NOMO-1 (cell line): ENCODE measurements around the gene YTHDC2.
A peak's percentile ranks its signal among the peaks of the same experiment; 100 is the strongest.

Experiments used
- DNase-seq, 2 experiments: peaks; one replicate each; lab custom pipeline; 2025; ENCODE audit not compliant: unreplicated experiment in 2 of 2; lab: John Stamatoyannopoulos, UW

YTHDC2 gene

DNA sequence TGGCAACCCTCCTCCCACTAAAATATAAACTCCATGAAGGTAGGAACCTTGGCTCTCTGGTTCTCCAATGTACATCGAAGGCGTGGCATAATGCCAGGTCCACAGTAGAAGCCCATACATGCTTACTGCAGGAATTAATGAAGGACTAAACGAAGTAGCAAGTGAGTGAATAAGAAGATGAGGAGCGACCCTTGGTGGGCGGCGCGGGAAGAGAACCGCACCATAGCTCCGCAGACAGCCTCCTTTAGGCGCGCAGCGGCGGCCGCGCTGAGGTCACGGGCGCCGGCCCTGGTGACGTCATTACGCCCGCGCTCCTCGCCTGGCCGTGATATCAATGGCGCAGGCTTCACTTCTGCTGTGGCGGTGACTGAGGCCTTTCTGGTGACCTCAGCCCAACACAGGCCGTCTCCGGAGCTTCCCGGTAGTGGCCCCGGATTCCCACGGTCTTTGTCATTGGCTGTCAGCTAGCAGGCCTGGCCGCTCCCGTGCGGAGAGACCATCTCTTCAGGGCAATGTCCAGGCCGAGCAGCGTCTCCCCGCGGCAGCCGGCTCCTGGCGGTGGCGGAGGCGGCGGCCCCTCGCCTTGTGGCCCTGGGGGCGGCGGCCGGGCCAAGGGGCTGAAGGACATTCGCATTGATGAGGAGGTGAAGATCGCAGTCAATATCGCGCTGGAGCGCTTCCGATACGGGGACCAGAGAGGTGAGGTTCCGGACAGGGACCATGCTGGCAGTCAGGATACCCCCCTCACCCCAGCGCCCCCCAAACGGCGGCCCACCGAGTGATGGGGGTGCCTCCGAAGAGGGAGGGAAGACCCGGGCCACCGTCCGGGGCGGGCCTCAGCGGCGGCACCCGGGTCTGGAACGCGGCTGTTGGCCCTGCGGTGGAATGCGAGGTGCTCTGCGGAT, at the start of gene YTHDC2:
Gene YTHDC2, plus strand, starts transcription at position 311 of the 905 bp plus-strand sequence. Its CDS starts 202 bp downstream, at position 513.
- DNase-seq = peak; percentile 87 to 88

DNA sequence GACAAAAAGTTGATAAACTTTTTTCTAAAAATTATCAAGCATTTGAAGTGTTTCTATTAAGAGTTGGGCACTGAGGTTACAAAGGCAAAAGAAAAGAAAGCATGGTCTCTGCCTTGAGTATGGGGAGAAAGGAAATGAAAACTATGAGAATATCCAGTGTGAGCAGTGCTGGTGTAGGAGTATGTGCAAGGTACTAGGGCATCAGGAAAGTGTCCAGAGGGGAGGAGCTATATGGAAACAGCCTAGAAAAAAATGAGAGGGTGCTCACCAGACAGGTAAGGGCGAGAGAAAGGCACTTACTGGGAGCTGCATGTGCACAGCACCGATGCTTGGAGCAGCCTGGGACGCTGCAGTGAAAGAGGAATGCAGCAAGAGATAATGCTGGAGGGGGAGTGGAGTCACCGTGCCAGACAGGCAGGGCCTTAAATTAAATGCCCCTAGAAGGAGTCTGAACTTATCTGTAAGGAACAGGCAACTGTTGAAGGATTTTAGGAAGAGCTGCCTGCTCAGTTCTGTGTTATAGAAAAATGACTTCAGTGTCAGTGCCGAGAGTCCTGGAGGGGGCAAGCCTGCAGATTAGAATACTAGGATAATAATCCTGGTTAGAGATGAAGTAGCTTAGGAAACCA, 39.3 kb upstream of the YTHDC2 start:
- no peak for DNase-seq

DNA sequence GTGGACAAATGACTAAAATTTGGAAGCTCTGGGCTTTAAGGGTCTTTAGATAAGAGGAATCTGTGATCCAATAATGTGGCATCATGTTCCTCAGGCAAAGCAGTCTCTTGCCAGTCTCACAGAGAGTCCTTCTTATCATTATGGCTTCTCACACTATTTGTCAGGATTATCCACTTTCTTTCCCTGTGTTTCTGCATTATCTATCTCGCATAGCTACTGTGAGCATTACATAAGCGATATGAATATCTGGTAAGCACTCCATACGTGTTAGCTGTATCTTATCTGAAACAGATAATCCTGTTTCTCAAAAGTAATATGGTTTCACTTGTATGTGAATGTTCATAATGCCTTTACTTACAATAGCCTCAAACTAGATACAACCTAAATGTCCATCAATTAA, 34.8 kb upstream of the YTHDC2 start:
- DNase-seq = no peak

DNA sequence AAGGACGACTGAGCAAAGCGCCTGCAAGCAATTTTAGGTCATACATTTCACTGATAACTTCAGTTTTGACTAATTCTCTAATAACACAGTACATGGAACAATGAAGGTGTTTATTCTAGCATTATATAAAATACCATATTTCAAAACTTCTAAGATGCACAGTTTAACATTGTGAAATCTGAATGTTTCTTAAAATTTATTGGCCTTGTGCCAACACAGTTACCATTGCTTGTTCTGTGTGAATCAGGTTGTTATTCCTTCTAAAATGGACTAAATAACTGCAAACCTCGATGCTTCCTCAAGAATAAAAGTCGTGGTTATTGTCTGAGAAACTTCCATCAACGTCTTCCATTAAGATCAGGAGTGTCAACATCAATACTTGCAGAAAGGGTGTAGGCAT, 33.3 kb upstream of the YTHDC2 start:
- DNase-seq = no peak

DNA sequence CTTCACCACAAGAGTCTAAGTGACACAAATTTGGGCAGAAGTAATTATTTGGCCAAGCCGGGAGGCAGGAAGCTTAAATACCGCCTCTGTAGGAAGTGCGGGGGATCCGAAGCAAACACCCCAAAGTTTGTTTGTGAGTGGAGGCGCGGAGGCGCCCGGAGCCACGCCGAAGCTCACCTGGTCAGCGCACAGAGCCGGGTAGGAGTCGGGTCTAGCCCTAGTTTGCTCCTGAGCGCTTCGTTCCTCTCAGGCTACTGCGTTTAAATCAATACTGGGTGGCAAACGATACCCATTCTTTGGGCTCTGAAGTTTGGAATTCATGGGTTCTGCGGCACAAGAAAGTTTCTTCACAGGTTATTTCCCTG, 26.1 kb upstream of the YTHDC2 start:
- DNase-seq = peak; percentile 14 to 19

DNA sequence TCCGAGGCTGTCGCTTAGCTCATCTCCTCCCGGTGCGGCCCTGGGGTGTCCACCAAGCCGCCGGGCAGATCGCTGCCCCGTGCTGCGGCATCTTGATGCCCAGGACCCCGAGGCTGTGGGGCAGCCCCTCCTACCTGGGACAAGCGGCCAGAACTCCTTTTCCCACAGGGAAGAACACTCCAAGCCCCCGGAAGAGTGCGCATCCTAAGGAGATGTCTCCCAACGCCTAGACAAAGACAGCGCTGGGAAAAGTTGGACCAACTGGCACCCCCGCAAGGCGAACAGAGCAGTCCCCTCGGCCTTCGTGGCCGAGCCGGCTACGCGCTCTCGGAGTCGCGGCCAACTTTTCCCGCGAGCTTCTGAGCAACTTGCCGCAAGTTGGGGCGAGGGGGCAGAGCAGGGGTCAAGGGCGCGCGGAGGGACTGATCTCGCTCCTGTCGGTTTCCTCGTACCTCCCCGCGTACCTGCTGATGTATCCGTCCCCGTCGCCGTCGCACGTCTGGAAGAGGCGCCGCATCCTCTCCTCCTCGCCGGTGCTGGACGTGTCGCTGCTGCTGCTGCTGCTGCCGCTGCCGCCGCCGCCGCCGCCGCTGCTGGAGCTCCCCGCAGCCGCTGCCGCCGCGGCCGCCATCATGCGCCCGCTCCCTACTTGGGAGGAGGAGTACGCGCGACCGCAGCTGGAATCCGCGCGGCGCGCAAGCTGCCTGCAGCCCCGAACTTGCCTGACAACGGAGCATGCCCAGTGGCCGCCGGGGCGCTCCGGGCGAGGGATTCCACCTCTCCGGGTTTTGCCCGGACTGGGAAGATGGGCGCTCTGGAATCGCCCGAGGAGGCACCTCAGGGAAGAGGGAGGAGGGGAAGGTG, 25.5 kb upstream of the YTHDC2 start, which contains the start of gene MCC:
Gene MCC, minus strand, starts transcription at position 673 of the 864 bp plus-strand sequence.
- no peak for DNase-seq

DNA sequence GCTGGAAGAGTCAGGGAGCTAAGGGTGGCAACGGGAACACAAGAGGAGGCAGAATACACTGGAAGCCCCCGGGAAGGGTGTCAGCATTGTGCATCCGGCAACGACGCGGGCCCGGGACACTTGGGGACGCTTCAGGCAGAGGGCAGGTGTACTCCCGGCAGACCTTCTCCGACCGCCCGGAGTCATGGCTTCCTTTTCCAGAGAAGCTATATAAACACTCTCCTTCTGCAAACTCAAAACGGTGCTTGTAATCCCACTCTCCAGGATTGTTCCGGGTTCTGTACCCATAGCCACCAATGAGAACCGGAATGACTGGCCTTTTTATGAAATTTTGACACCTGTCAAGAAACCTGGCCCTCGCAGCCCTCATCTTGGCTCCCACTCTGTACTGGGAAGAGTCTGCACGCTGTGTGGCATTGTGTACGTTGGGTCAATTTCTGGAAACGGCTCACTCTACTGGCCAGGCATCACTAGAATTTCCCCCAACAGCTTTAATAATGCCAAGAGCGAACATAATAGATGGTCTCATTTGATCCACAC, 24.8 kb upstream of the YTHDC2 start:
- no peak for DNase-seq

DNA sequence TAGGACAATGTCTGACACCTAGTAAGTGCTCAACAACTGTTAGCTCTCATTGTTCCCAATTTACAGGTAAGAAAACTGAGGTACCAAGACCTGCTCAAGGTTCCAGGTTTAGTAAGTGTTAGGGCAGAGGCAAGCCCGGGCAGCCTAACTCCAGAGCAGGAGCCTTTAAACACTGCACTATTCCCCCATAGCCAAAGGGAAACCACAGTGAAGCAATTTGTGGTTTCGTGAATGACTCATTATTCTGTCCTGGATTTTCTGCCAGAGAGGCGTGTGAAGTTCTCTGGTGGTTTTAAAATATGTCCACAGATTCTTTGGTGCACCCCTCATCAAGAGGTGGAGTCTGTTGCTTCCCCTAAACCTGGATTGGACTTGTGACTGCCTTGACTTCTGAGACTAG, 24.2 kb upstream of the YTHDC2 start:
- DNase-seq = peak; percentile 89 to 94

DNA sequence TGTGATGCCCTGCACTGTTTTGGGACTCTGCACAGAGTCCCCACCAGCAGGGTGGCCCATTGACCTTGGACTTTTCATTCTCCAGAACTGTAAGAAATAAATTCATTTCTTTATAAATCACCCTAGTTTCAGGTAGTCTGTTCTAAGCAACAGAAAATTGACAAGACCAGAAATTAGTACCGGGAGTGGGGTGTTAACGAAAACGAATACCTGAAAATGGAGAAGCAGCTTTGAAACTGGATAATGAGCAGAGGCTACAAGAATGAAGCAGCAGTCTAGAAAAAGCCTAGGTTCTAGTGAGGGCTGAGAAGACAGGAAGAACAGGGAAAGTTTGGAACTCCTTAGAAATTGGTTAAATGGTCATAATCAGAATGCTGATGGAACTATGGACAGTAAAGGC, 23.2 kb upstream of the YTHDC2 start:
- no peak for DNase-seq

DNA sequence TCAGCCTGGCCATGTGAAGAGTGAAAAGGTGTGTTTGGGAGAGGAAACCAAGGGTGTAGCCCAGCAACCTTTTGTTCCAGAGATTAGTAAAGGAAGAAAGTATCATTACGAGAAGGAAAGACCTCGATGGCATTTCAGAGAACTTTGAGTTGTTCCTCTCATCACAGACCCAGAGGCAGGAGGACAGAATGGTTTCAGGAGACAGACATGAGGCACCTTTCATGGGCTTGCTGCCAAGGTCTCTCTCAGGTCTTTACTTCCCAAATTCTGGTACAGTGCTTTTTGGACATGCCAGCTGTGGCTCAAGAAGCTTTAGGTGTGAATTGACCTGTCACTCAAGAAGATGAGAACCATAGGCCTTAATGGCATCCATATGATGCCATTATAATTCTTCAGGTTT, 22.5 kb upstream of the YTHDC2 start:
- no peak for DNase-seq

DNA sequence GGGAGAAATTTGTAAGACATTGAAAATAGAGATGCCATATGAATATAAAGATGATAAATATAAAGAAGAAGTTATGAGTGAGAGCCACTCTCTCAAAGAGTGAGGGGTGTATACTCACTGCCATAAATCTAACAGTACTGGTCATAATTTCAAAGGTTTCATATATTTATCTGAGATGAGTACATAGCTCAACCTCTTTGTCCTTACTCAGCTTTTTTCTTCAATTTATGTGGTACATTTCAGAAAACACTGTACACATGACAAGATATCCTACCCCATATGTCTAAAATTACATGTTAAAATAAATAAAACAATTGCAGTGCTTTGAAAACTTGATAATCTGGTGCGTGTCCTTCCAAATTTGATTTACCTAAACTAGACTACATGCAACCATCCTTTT, 20.0 kb upstream of the YTHDC2 start:
- DNase-seq = no peak

DNA sequence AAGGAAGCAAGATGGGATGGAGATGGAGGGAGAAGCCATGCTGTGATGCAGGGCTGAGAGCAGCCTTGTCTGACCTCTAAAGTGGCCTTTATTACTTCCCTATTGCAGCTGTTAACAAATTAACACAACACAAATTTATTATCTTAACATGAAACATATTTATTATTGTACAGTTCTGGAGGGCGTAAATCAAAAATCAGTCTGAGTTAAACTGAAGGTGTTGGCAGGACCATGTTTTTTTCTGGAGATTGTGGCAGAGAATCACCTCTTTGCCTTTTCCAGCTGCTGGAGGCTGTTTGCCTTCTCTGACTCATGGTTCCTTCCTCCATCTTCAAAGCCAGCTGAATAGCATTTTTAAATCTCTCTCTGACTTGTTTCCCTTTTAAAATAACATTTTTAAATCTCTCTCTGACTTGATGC, 18.1 kb upstream of the YTHDC2 start:
- no peak for DNase-seq

DNA sequence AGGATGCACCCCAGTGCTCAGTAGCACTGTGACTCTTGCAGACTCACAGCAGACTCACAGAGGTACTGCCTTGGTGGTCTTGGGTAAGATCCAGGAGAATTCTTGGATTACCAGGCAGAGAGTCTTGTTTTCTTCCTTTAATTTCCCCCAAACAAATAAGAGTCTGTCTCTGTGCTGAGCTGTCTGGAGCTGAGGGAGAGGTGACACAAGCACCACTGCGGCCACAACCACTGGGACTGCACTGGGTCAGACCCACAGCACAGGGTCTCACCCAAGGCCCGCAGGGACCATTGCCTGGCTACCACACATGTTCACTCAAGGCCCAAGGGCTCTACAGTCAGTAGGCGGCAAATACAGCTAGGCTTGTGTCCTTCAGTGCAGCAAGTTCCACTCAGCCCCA, 11.4 kb upstream of the YTHDC2 start:
- no peak for DNase-seq

DNA sequence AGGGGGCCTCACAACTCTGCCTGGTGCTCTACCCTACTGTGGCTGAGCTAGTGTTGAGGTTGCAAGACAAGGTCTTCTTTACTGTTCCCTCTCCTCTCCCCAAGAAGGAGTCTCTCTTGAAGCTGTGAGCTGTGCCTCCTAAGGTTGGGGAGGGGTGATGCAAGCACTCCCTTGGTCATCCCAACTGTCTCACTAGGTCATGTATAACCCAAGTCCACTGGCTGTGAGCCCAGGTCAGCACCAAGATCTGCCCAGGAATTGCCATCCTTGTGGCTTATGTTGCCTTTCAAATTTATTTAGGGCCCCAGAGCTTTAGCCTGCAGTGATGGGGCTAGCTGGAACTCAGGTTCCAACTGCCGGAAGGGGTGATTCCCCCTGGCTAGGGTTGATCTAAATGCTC, 10.3 kb upstream of the YTHDC2 start:
- no peak for DNase-seq

DNA sequence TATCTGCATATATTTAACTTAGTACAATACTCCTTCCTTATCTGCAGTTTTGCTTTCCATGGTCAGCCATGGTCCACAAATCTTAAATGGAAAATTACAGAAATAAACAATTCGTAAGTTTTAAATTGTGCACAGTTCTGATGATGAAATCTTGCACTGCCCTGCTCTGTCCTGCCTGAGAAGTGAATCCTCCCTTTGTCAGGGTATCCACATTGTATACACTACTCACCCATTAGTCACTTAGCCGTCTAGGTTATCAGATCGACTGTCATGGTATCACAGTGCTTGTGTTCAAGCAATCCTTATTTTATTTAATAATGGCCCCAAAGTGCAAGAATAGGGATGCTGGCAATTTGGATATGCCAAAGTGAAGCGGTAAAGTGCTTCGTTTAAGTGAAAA, 8.3 kb upstream of the YTHDC2 start:
- DNase-seq = no peak

DNA sequence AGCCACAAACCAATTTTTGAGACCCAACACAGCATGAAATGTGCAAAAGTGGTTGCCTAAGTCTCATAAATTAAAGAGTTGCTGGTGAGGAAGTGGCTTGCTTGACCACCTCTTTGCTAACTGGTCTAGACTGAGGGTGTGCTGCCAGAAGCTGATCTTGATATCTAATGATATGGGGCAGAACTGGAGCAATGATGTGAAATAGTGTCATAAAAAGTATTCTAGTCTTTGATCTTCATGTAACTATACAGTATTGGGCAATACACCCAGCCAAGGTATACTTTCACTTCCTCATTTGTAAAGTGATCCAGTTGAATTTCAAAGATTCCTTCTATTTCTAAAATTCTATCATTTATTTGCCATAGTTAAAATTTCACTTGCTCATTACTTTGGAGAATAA, 5.9 kb upstream of the YTHDC2 start:
- peak; percentile 85 to 94 for DNase-seq

DNA sequence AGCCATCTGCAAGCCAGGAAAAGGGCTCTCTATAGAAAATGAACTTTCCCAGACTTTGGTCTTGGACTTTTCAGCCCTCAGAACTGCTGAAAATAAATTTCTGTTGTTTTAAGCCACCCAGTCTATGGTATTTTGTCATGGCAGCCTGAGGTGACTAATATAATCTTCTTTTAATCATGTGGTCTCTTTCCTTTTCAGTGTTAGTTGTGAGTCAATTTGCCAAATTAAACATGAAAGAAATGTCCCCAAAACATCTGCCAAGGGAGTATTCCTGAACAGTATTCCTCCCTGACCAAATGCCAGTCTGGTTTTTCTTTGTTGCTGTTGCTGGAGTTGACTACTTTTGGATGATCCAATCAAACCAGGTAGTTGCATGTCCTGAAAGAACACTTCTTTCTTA, 4.7 kb upstream of the YTHDC2 start:
- DNase-seq = no peak

DNA sequence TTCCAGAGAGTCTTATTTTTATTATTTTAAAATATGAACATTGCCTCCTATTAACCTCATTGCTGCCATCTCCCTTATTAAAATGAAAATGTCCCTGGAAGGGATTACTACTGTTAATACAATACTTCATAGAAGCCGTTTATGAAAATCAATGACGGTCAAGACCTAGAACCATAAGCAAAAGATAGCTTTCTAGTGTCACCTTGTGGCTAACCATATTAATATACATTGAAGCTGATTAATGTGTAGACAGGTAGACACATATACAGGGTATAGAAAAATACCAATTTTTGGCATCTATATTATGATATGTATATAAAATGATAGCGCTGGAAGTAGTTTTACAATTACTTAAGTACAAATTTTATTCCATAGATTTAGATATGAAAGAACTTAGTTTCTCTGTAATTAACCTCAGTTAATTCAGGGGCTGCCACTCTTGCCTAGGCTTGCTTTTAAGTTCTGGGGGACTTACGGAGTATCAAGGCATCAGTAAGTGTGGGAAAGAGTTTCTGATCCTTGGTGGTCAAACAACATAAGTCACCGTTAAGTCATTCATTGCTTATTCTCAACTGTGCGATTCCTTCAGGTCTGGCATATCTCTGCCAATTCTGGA, 2.5 kb upstream of the YTHDC2 start:
- peak; percentile 8 to 41 for DNase-seq

DNA sequence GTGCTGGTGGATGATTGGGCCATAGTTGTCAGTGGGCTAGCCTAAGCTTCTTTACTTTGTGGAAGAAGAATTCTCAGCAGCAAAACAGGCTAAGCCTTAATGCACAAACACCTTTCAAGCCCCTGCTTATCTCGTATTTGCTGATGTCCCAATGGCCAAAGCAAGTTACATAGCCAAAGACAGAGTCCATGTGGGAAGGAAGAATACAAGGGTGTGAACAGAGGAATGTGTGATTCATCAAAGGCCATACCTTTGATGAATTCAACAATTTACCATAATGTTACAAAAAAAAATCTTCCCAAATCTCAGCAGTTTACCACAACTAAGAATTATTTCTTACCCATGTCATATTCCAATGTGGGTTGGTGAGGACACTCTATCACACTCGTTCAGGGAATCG, 1.2 kb upstream of the YTHDC2 start:
- no peak for DNase-seq

DNA sequence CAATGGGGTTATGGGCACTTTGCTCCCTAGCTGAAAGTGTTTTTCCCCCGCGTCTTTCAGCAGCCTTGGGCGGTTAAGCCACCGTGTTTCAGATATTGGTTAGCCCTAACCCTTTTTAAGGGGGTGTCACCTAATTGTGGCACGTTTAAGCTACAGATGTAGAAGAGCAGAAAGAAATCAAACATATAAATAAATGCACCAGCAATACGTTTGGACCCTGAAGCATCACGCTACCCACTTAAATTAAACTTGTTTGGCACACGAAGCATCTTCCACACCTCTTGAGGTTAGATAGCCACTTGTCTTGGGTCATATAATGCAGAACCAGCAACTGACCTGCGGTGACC, 768 bp downstream of the YTHDC2 start:
- DNase-seq = no peak

DNA sequence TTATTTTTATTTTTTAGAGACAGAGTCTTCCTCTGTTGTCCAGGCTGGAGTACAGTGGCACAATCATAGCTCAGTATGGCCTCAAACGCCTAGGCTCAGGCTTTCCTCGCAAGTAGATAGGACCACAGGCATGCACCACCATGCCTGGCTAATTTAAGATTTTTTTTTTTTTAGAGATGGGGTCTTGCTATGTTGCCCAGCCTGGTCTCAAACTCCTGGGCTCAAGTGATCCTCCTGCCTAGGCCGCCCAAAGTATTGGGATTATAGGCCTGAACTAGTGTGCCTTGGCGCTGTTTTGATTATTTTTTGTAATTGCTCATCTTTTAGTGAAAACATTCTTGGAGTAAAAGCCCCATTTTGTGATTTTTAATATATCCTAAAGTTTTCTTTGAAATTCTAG, 5.4 kb downstream of the YTHDC2 start:
- DNase-seq = no peak
